Measurements from ENCODE around the gene GOLGA7B. TPM values are rescaled to one million over a fixed set of nuclear protein-coding genes. Genes with fewer than 3 reads are reported as not detected.

The GOLGA7B gene
- total RNA-seq, 3 donors from 2014 or later = 0.28 to 0.32 (median 0.30) TPM

GRCh38 chr10:97888641-97889262 is 39.1 kb downstream of the GOLGA7B start:
- DNase-seq = no peak
- ATAC-seq = no peak
- no peaks in the 10 kb centered on the region for H3K4me1 Mint-ChIP-seq (ENCODE audit: low read depth)
- no peak overlapping the region for H3K4me3 Mint-ChIP-seq
- H3K9me3 Mint-ChIP-seq = no peaks in the 10 kb centered on the region
- no peaks in the 10 kb centered on the region for H3K36me3 Mint-ChIP-seq (ENCODE audit: insufficient read depth)
- peaks cover 2% of the 10 kb centered on the region for H3K27me3 Mint-ChIP-seq (ENCODE audit: low read depth)

- ATAC-seq = no peak
- no peak for DNase-seq
Observed at GRCh38 chr10:97889461-97890265, 40.0 kb downstream of the GOLGA7B start.

GRCh38 chr10:97891497-97892167 is 42.0 kb downstream of the GOLGA7B start:
- ATAC-seq (no peak), DNase-seq (no peak)
- no peak overlapping the region for H3K4me3 Mint-ChIP-seq
- no peaks in the 10 kb centered on the region for H3K4me1 Mint-ChIP-seq (ENCODE audit: low read depth)
- peaks cover 6% of the 10 kb centered on the region for H3K27me3 Mint-ChIP-seq (ENCODE audit: low read depth)
- no peaks in the 10 kb centered on the region for H3K36me3 Mint-ChIP-seq (ENCODE audit: insufficient read depth)
- no peaks in the 10 kb centered on the region for H3K9me3 Mint-ChIP-seq

More at GRCh38 chr10:97889461-97890265, 40.0 kb downstream of the GOLGA7B start:
- Mint-ChIP-seq H3K4me3 (no peak overlapping the region), H3K27me3 (ENCODE audit: low read depth) (peaks cover 2% of the 10 kb centered on the region), H3K4me1 (ENCODE audit: low read depth) (no peaks in the 10 kb centered on the region), H3K36me3 (ENCODE audit: insufficient read depth) (no peaks in the 10 kb centered on the region), H3K9me3 (no peaks in the 10 kb centered on the region)

DNA sequence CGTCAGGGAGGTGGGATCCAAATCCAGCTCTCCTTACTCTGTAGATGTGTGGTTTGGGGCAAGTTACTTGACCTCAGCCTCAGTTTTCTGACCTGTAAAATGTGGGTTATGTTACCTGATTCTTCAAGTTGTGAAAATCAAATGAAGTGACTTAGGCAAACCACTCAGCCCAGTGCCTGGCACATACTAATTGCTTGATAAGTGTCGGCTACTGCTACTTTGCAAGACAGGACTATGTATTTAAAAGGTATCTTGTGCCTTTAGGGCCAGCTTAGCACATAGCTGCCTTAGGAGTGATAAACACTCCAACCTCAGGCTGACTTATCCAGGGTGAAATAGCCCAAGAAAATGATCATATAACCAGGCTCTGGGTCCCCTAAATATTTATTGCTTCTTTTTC is 42.9 kb downstream of the GOLGA7B start:
- no peak for DNase-seq
- Mint-ChIP-seq H3K4me1 (ENCODE audit: low read depth) (no peaks in the 10 kb centered on the region), H3K27me3 (ENCODE audit: low read depth) (peaks cover 6% of the 10 kb centered on the region)

GRCh38 chr10:97892939-97893338 is 43.3 kb downstream of the GOLGA7B start:
- peaks cover 6% of the 10 kb centered on the region for H3K27me3 Mint-ChIP-seq (ENCODE audit: low read depth)

More for the DNA sequence above, 42.9 kb downstream of the GOLGA7B start:
- ATAC-seq = no peak
- Mint-ChIP-seq H3K4me3 (no peak overlapping the region), H3K9me3 (no peaks in the 10 kb centered on the region), H3K36me3 (ENCODE audit: insufficient read depth) (no peaks in the 10 kb centered on the region)

DNA sequence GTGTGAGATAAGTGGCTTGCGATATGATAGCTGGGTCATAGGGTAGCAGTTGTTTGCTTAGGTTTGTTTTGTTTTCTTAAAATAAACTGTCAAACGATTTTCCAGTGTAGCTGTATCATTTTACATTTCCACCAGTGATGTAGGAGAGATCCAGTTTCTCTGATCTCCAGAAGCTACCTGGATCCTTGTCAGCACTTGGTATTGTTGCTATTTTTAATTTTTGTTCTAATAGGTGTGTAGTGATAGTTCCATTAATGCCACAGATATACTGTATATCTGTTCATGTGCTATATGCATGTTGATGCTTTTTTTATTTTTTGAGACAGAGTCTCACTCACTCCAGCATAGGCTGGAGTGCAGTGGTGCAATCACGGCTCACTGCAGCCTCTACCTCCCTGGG is 44.4 kb downstream of the GOLGA7B start:
- no peak for ATAC-seq
- Mint-ChIP-seq H3K36me3 (ENCODE audit: insufficient read depth) (no peaks in the 10 kb centered on the region), H3K4me3 (no peak overlapping the region), H3K4me1 (ENCODE audit: low read depth) (no peaks in the 10 kb centered on the region), H3K9me3 (no peaks in the 10 kb centered on the region), H3K27me3 (ENCODE audit: low read depth) (peaks cover 6% of the 10 kb centered on the region)
- DNase-seq = no peak

More at GRCh38 chr10:97892939-97893338, 43.3 kb downstream of the GOLGA7B start:
- no peaks in the 10 kb centered on the region for H3K4me1 Mint-ChIP-seq (ENCODE audit: low read depth)
- DNase-seq = no peak
- no peaks in the 10 kb centered on the region for H3K9me3 Mint-ChIP-seq
- ATAC-seq = no peak
- H3K4me3 Mint-ChIP-seq = no peak overlapping the region
- no peaks in the 10 kb centered on the region for H3K36me3 Mint-ChIP-seq (ENCODE audit: insufficient read depth)

GRCh38 chr10:97895084-97895483 is 45.4 kb downstream of the GOLGA7B start:
- Mint-ChIP-seq H3K4me3 (no peak overlapping the region), H3K36me3 (ENCODE audit: insufficient read depth) (no peaks in the 10 kb centered on the region), H3K9me3 (no peaks in the 10 kb centered on the region), H3K27me3 (ENCODE audit: low read depth) (peaks cover 6% of the 10 kb centered on the region), H3K4me1 (ENCODE audit: low read depth) (no peaks in the 10 kb centered on the region)
- ATAC-seq (no peak), DNase-seq (no peak)

DNA sequence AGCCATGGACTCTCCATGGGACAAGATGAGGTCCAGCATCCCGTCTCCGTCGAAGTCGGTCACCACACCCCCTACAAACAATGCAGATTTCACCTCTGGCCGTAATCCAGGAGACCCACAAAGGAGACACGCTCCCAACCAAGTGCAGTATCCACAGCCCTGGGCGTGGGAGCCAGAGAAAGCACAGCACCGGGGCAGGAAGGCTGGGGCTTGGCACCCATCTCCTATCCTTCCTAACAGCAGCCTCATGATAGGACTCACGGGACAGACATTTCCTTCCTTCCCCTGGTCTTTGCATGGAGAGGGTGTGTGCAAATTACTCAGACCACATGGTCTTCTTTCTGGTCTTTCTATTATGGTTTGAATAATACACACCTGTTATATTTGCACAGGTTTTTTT is 46.3 kb downstream of the GOLGA7B start:
- Mint-ChIP-seq H3K9me3 (no peaks in the 10 kb centered on the region), H3K4me1 (ENCODE audit: low read depth) (no peaks in the 10 kb centered on the region), H3K4me3 (no peak overlapping the region), H3K27me3 (ENCODE audit: low read depth) (peaks cover 6% of the 10 kb centered on the region), H3K36me3 (ENCODE audit: insufficient read depth) (no peaks in the 10 kb centered on the region)
- no peak for DNase-seq
- no peak for ATAC-seq

DNA sequence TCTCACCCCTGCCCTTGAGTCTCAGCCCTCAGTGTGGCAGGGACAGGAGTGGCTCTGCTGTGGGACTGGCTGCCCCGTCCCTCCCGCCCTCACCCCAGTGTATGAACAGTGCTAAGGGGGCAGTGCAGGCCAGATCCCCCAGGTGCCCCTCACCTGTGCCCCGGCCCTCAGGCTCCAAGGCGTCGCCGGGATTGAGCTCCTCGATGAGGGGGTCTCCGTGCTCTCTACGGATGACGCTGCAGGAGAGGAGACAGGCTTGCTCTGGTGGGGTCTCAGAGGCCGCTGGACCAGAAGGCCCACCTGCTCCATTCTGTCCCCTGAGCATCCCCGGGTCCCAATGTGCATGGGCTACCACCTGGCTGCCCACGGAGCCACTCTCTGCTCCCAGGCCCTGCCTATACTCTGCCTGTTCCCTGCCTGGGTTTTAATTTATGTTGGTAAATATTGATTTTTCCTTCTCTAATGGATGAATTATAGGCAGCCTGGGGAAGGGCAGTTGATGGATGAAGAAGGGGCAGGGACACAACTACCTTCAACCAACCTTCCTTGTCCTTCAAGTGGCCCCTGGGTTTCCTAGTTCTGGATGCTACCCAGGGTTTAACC is 47.2 kb downstream of the GOLGA7B start:
- no peak for ATAC-seq
- H3K4me1 Mint-ChIP-seq (ENCODE audit: low read depth) = no peaks in the 10 kb centered on the region

GRCh38 chr10:97898429-97898828 is 48.8 kb downstream of the GOLGA7B start:
- H3K4me1 Mint-ChIP-seq (ENCODE audit: low read depth) = no peaks in the 10 kb centered on the region
- H3K27me3 Mint-ChIP-seq (ENCODE audit: low read depth) = peaks cover 3% of the 10 kb centered on the region
- H3K4me3 Mint-ChIP-seq = no peak overlapping the region
- H3K36me3 Mint-ChIP-seq (ENCODE audit: insufficient read depth) = no peaks in the 10 kb centered on the region
- no peaks in the 10 kb centered on the region for H3K9me3 Mint-ChIP-seq
- DNase-seq = no peak
- no peak for ATAC-seq

More for the DNA sequence above, 47.2 kb downstream of the GOLGA7B start:
- no peaks in the 10 kb centered on the region for H3K36me3 Mint-ChIP-seq (ENCODE audit: insufficient read depth)
- DNase-seq = no peak
- no peak overlapping the region for H3K4me3 Mint-ChIP-seq
- peaks cover 3% of the 10 kb centered on the region for H3K27me3 Mint-ChIP-seq (ENCODE audit: low read depth)
- H3K9me3 Mint-ChIP-seq = no peaks in the 10 kb centered on the region

DNA sequence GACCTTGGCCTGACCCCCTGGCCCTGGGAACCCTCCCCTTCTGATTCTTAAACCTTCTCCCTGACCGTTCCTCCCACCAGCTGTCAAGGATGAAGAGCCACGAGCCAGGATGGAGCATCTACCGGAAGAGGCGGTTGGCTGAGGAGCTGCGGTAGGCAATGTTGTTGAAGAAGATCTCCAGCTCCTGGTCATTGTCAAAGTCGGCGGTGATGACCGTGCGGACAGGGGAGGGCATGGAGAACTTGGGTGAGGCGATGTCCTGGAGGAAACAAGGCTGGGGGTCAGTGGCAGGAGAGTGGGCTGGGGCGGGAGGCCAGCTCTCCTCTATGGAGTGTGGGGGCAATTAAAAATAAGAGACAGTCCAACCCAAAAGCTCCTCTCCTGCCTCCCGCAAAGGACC is 51.7 kb downstream of the GOLGA7B start:
- H3K27me3 Mint-ChIP-seq (ENCODE audit: low read depth) = peaks cover 13% of the 10 kb centered on the region
- H3K4me1 Mint-ChIP-seq (ENCODE audit: low read depth) = no peaks in the 10 kb centered on the region
- ATAC-seq (no peak), DNase-seq (no peak)
- H3K36me3 Mint-ChIP-seq (ENCODE audit: insufficient read depth) = no peaks in the 10 kb centered on the region
- H3K9me3 Mint-ChIP-seq = no peaks in the 10 kb centered on the region
- H3K4me3 Mint-ChIP-seq = no peak overlapping the region

DNA sequence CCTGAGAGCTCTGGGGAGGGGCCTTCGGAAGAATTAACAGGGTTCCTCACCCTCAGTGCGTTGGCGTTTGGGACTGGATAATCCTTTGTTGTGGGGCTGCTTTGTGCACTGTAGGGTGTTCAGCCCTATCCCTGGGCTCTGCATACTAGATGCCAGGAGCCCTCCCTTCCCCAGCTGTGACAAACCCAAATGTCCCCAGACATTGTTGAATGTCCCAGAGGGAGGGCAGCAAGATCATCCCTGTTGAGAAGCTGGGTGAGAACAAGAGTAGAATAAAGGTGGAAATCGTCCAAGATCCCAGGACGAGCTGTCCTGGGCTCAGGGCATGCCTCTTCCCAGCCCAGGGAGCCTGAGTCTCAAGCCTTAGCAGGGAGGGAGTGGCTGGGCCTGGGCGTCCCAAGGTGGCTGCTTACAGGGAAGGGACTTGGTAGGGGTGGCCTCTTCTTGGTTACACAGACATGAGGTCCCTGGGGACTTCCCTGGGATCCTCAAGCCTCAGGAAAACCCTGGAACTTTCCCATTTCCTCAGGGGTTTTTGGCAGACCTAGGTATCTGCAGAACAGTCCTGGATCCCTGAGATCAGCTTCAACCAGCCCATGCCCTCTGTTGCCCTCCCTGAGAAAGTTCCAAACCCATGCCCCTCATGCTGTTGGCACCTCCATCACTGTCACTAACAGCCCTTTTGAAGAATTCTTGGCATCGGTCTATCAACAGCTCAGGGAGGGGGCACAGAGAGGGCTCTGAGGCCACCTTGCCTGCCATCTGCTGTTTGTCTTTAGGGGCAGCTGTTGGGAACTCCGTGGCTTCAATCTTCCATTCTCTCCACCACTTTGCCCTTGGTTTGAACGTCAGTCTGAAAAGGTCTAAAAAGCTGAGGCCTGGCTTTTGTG is 53.7 kb downstream of the GOLGA7B start:
- Mint-ChIP-seq H3K27me3 (ENCODE audit: low read depth) (peaks cover 17% of the 10 kb centered on the region), H3K4me3 (no peak overlapping the region), H3K4me1 (ENCODE audit: low read depth) (no peaks in the 10 kb centered on the region), H3K9me3 (no peaks in the 10 kb centered on the region), H3K36me3 (ENCODE audit: insufficient read depth) (no peaks in the 10 kb centered on the region)
- DNase-seq (no peak), ATAC-seq (no peak)

GRCh38 chr10:97904018-97904381 is 54.4 kb downstream of the GOLGA7B start:
- ATAC-seq (no peak), DNase-seq (no peak)
- H3K9me3 Mint-ChIP-seq = no peaks in the 10 kb centered on the region
- H3K4me1 Mint-ChIP-seq (ENCODE audit: low read depth) = no peaks in the 10 kb centered on the region
- peaks cover 17% of the 10 kb centered on the region for H3K27me3 Mint-ChIP-seq (ENCODE audit: low read depth)
- H3K4me3 Mint-ChIP-seq = no peak overlapping the region
- no peaks in the 10 kb centered on the region for H3K36me3 Mint-ChIP-seq (ENCODE audit: insufficient read depth)

DNA sequence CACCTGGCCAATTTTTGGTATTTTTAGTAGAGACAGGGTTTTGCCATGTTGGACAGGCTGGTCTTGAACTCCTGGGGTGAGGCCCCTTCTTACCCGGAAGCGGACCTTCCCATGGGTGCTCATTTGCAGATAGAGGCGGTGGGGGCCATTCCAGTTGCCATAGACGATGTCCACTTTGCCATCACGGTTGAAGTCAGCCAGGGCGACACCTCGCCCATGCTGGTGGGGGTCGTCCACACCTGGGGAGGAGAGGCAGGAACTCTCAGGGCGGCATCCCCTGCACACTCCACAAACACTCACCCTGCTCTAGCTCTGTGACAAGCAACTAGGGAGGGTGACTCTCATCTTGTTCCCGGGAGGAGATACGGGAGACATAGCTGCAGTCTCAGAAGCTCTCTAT is 54.9 kb downstream of the GOLGA7B start:
- H3K9me3 Mint-ChIP-seq = no peaks in the 10 kb centered on the region
- no peaks in the 10 kb centered on the region for H3K36me3 Mint-ChIP-seq (ENCODE audit: insufficient read depth)
- no peak overlapping the region for H3K4me3 Mint-ChIP-seq
- peaks cover 17% of the 10 kb centered on the region for H3K27me3 Mint-ChIP-seq (ENCODE audit: low read depth)
- DNase-seq (no peak), ATAC-seq (no peak)
- H3K4me1 Mint-ChIP-seq (ENCODE audit: low read depth) = no peaks in the 10 kb centered on the region
